Sigmoid colon (tissue), 7 donors: ENCODE measurements around the gene ALDH4A1. TPM values are rescaled to one million over a fixed set of nuclear protein-coding genes. Genes with fewer than 3 reads are reported as not detected.

Source experiments
- DNase-seq: peaks from one replicate; pipeline ENCODE4 v3.0.0-alpha.2; 2019
- H3K27ac ChIP-seq, 4 donors: fragments of 200-600 bp; sonication (generic); one replicate each; pipeline ENCODE4 v1.5.1; 2016 to 2019; ENCODE audit warnings: mild to moderate bottlenecking in 1 of 4
- H3K27me3 ChIP-seq, 3 donors: fragments of 200-600 bp; sonication (generic); one replicate each; pipeline ENCODE4 v1.5.1; 2019; ENCODE audit warnings: mild to moderate bottlenecking in 1 of 3
- H3K36me3 ChIP-seq, 4 donors: fragments of 200-600 bp; sonication (generic); one replicate each; pipeline ENCODE4 v1.5.1; 2016 to 2019
- H3K4me1 ChIP-seq, 4 donors: fragments of 200-600 bp; sonication (generic); one replicate each; pipeline ENCODE4 v1.5.1; 2017 to 2019
- H3K4me3 ChIP-seq, 4 donors: fragments of 200-600 bp; sonication (generic); one replicate each; pipeline ENCODE4 v1.5.1; 2017 to 2019; ENCODE audit warnings: mild to moderate bottlenecking in 2 of 4, moderate library complexity in 1 of 4
- H3K9me3 ChIP-seq, 4 donors: fragments of 200-600 bp in 3 of 4; sonication (generic) in 3 of 4; one replicate each; pipeline versions ENCODE4 v1.5.1 to v1.6.1; 2013 to 2019
- CTCF ChIP-seq, 4 experiments: fragments of 450-650 bp in 3 of 4; fragments of 200-600 bp in 1 of 4; IDR thresholded peaks; one replicate each; pipeline ENCODE4 v1.5.1; 2016 to 2019; ENCODE audit warnings: antibody characterized with exemption in 4 of 4, mild to moderate bottlenecking in 3 of 4, moderate library complexity in 2 of 4
- EP300 ChIP-seq, 4 donors: sonication (generic); formaldehyde crosslinking; IDR thresholded peaks; one replicate each; pipeline ENCODE4 v1.6.1; 2017; ENCODE audit warnings: antibody characterized with exemption in 4 of 4
- POLR2A ChIP-seq, 2 donors: fragments of 450-650 bp; IDR thresholded peaks; one replicate each; pipeline ENCODE4 v1.6.1; 2016; ENCODE audit warnings: antibody characterized with exemption in 2 of 2, mild to moderate bottlenecking in 2 of 2, moderate library complexity in 2 of 2
- POLR2AphosphoS5 ChIP-seq, 4 donors: sonication (generic); formaldehyde crosslinking; IDR thresholded peaks; one replicate each; pipeline ENCODE4 v1.6.1; 2017; ENCODE audit warnings: antibody characterized with exemption in 4 of 4
- WGBS, 2 donors: extraction: QIAGEN DNeasy Blood & Tissue Kit; methylation state at CpG; one replicate each; pipeline ENCODE4 v1.1.7; 2013; 5-methylcytosine and 5-hydroxymethylcytosine counted together
- intact Hi-C: fragments of 100-400 bp; cut with DNase I; formaldehyde crosslinking; loops from one replicate; pipeline ENCODE4 v1.15.1; 2023
- polyA plus RNA-seq, 3 donors: library from polyadenylated mRNA; stranded (reverse); fragments of 200-250 nt; gene quantifications; one replicate each; pipeline ENCODE4 v1.2.3, GENCODE V29; 2013
- total RNA-seq, 4 donors: library from RNA; depleted of rRNA; stranded (reverse); fragments of >200 nt; gene quantifications; one replicate each; pipeline ENCODE4 v1.1.0, GENCODE V29; 2016
- donor health status: healthy with polysubstance abuse.
- donor health status: Bipolar disorder and iron deficiency.
- donor health status: healthy.

The ALDH4A1 gene
- total and polyA plus RNA-seq, 7 donors, result 2.4 to 12.8 (median 7.2) TPM

- no peak for DNase-seq
- 88 to 94% methylated on average over 12 of the region's 12 CpGs for WGBS, 2 donors
- Histone ChIP-seq H3K27ac (peak overlapping the region in 1 of 4 donors; percentile 5), H3K4me1 (peaks cover 0 to 42% (median 39%) of the 10 kb centered on the region in 4 donors), H3K27me3 (no peaks in the 10 kb centered on the region), H3K4me3 (no peak overlapping the region), H3K9me3 (no peaks in the 10 kb centered on the region), H3K36me3 (peaks cover 0 to 39% (median 11%) of the 10 kb centered on the region in 4 donors)
- TF ChIP-seq POLR2A (IDR thresholded peaks at IDR 0.05), result no peak
- no peak for TF ChIP-seq POLR2AphosphoS5 (IDR thresholded peaks at IDR 0.05)
- TF ChIP-seq CTCF (IDR thresholded peaks at IDR 0.05), result no peak
- no peak for TF ChIP-seq EP300 (IDR thresholded peaks at IDR 0.05)
- intact Hi-C loops, result loop anchor here (5.0 kb wide), 1 partner anchor 152 kb away; no protein-coding TSS in a partner anchor
Observed at GRCh38 chr1:18919956-18920355, 17.6 kb upstream of the ALDH4A1 start.

- no peak for DNase-seq
- Histone ChIP-seq H3K9me3 (no peaks in the 10 kb centered on the region), H3K4me3 (no peak overlapping the region), H3K36me3 (peaks cover 0 to 42% (median 11%) of the 10 kb centered on the region in 4 donors), H3K27ac (peak overlapping the region in 1 of 4 donors; percentile 5), H3K4me1 (peaks cover 0 to 36% (median 35%) of the 10 kb centered on the region in 4 donors), H3K27me3 (no peaks in the 10 kb centered on the region)
- intact Hi-C loops, result no loop called here
- 93 to 94% methylated on average over 31 of the region's 31 CpGs for WGBS, 2 donors
- TF ChIP-seq POLR2AphosphoS5 (IDR thresholded peaks at IDR 0.05) (no peak), POLR2A (IDR thresholded peaks at IDR 0.05) (no peak), CTCF (IDR thresholded peaks at IDR 0.05) (no peak)
Observed at GRCh38 chr1:18919197-18919905, 17.0 kb upstream of the ALDH4A1 start.

DNA sequence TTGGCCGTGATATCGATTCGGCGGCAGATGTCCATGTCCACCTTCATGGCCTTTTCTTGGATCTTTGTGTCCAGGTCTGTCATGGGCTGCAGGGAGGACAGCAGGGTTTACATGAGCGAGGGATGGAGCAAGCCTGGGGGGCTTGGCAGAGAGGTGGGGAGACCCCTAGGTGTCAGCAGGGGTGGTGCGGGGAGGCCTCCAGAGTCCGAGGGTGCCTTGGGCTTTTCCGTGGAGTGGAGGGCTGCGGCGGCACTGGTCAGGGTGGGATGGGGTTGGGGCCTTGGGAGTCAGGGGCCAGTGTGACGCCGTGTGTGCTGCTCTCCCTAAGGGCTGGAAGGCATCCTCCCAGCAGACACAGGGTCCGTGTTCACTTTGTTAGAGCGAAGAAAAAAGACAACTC, 16.1 kb upstream of the ALDH4A1 start:
- WGBS, 2 donors, result 96 to 97% methylated on average over 14 of the region's 14 CpGs
- no peaks in the 10 kb centered on the region for H3K27me3 ChIP-seq
- H3K4me3 ChIP-seq, result no peak overlapping the region
- no peaks in the 10 kb centered on the region for H3K9me3 ChIP-seq
- no peak for DNase-seq
- H3K36me3 ChIP-seq, result peaks cover 0 to 42% (median 11%) of the 10 kb centered on the region in 4 donors
- H3K4me1 ChIP-seq, result peaks cover 0 to 29% (median 28%) of the 10 kb centered on the region in 4 donors
- no peak for TF ChIP-seq POLR2AphosphoS5 (IDR thresholded peaks at IDR 0.05)
- TF ChIP-seq EP300 (IDR thresholded peaks at IDR 0.05), result no peak
- TF ChIP-seq CTCF (IDR thresholded peaks at IDR 0.05), result no peak
- no peak for TF ChIP-seq POLR2A (IDR thresholded peaks at IDR 0.05)
- H3K27ac ChIP-seq, result peak overlapping the region in 1 of 4 donors; percentile 7
- intact Hi-C loops, result no loop called here

DNA sequence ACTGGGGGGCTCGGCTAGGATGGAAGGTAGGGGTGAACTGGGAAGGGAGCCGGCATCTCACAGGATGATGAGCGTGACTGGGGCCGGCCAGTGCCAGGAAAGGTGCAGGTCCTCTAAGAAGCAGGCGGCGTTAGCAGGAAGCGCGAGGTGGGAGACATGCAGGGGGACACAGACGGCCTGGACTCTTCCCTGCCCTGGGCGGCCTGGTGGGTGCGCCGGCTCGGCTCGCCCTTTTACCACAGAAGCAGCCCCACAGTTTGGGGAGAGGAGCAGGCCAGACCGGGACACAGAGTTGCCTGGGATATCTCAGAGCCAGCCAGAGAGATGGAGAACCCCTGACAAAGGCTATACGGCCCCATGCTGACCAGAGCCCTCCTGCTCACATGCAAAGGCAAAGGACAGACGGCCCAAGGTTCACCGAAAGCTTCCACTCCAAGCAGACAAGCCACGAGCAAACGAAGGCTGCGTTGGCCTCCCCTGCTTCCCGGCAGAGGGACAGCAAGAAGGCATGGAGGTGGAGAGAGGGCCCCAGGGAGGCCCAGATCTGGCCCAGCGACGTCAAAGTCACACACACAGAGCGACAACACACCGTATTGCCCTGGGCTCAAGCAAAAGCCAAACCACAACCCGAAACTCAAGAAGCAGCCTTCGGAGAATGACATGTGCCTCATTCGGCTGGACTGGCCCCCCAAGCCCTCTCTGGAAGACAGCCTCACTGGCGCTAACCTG, 14.9 kb upstream of the ALDH4A1 start:
- intact Hi-C loops, result no loop called here
- WGBS, 2 donors, result 95% methylated on average over 30 of the region's 30 CpGs

More for the DNA sequence above, 14.9 kb upstream of the ALDH4A1 start:
- H3K9me3 ChIP-seq, result no peaks in the 10 kb centered on the region
- H3K4me1 ChIP-seq, result peaks cover 0 to 26% (median 23%) of the 10 kb centered on the region in 4 donors
- no peak for DNase-seq
- H3K4me3 ChIP-seq, result no peak overlapping the region
- no peaks in the 10 kb centered on the region for H3K27me3 ChIP-seq
- peaks cover 0 to 42% (median 11%) of the 10 kb centered on the region in 4 donors for H3K36me3 ChIP-seq
- TF ChIP-seq CTCF (IDR thresholded peaks at IDR 0.05), result no peak
- no peak for TF ChIP-seq EP300 (IDR thresholded peaks at IDR 0.05)
- TF ChIP-seq POLR2AphosphoS5 (IDR thresholded peaks at IDR 0.05), result no peak
- TF ChIP-seq POLR2A (IDR thresholded peaks at IDR 0.05), result no peak
- peak overlapping the region in 1 of 4 donors; percentile 7 for H3K27ac ChIP-seq
